ENCODE measurements around the gene GPR137C. TPM values are rescaled to one million over a fixed set of nuclear protein-coding genes. Genes with fewer than 3 reads are reported as not detected.

Gene GPR137C
- polyA plus RNA-seq, 1 donor (not counting 4 experiments of a cell fraction or from before 2014, with no cell fraction given) = 0.05 TPM

DNA sequence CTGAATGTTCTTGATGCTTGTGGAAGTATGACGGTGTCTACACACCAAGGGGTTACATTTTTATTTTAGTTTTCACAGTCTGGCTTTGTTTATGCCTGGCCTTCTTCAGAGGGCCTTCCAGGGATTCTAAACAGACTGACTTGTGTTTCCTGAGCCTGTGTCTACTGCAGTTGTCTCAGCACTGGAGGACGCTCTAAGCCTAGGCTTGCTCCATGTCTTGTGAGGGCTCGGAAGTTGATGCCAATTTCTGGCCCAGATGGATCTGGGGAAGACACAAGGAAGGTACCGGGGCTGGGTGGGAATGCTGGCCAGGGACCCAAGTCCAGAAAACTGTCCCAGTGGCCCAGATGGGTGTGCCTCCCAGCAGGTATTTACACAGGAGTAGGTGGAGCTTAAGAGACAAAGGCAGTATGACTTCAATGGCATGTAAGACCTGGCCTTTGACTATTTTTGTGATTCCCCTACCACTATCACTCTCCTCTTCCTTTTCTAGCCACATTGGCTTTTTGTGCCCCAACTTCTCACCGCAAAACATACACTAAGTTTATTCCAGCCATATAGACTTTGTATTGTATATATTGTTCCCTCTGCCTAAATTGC lies 56.9 kb downstream of the GPR137C start:
- FAIRE-seq (no peak), DNase-seq (ENCODE audit: low read depth, low spot score) (no peak)
- Histone ChIP-seq H4K20me1 (ENCODE audit: control insufficient read depth, extremely low read depth, insufficient read depth, low read length) (no peaks in the 10 kb centered on the region), H2AFZ (ENCODE audit: control insufficient read depth, low read length) (no peak overlapping the region), H3K36me3 (ENCODE audit: control insufficient read depth in 2 of 2, extremely low read depth in 1 of 2, insufficient read depth in 2 of 2, low read length in 2 of 2) (no peaks in the 10 kb centered on the region), H3K27ac (ENCODE audit: control insufficient read depth, insufficient read depth, low read length) (no peak overlapping the region), H3K79me2 (ENCODE audit: control insufficient read depth, insufficient read depth, low read length) (no peaks in the 10 kb centered on the region), H3K4me3 (ENCODE audit: control insufficient read depth in 2 of 3, extremely low read depth in 1 of 3, insufficient read depth in 2 of 3, low read depth in 1 of 3, low read length in 3 of 3) (no peak overlapping the region), H3K9me1 (ENCODE audit: control insufficient read depth, extremely low read depth, insufficient read depth, low read length) (no peaks in the 10 kb centered on the region), H3K9ac (ENCODE audit: control insufficient read depth, extremely low read depth, insufficient read depth, low read length) (no peak overlapping the region), H3K4me2 (ENCODE audit: control insufficient read depth, extremely low read depth, insufficient read depth, low read depth, low read length) (no peak overlapping the region), H3K27me3 (ENCODE audit: control insufficient read depth, extremely low read depth, insufficient read depth, low read length) (no peaks in the 10 kb centered on the region), H3K9me3 (ENCODE audit: control insufficient read depth, low read depth, low read length) (no peaks in the 10 kb centered on the region), H3K4me1 (ENCODE audit: control insufficient read depth, extremely low read depth, insufficient read depth, low read length) (no peaks in the 10 kb centered on the region)
- dilution Hi-C loops (cut with MboI; ENCODE audit: extremely low pct_ligation_motif_present, low sequenced_read_pairs) = no loop called here
- TF ChIP-seq EZH2 (IDR thresholded peaks at IDR 0.05; ENCODE audit: low read length) (no peak), CTCF (optimal IDR thresholded peaks at IDR 0.05 in 1 of 3, IDR thresholded peaks at IDR 0.05 in 1 of 3, conservative IDR thresholded peaks at IDR 0.05 in 1 of 3; ENCODE audit: extremely low read depth in 1 of 3, insufficient read depth in 2 of 3, low read length in 3 of 3) (no peak)

GRCh38 chr14:52610187-52610586 lies 57.6 kb downstream of the GPR137C start:
- no peak for FAIRE-seq
- H2AFZ ChIP-seq (ENCODE audit: control insufficient read depth, low read length) = no peak overlapping the region
- dilution Hi-C loops (cut with MboI; ENCODE audit: extremely low pct_ligation_motif_present, low sequenced_read_pairs) = no loop called here
- no peaks in the 10 kb centered on the region for H3K27me3 ChIP-seq (ENCODE audit: control insufficient read depth, extremely low read depth, insufficient read depth, low read length)
- H3K4me3 ChIP-seq (ENCODE audit: control insufficient read depth in 2 of 3, extremely low read depth in 1 of 3, insufficient read depth in 2 of 3, low read depth in 1 of 3, low read length in 3 of 3) = no peak overlapping the region
- H3K79me2 ChIP-seq (ENCODE audit: control insufficient read depth, insufficient read depth, low read length) = no peaks in the 10 kb centered on the region
- H4K20me1 ChIP-seq (ENCODE audit: control insufficient read depth, extremely low read depth, insufficient read depth, low read length) = no peaks in the 10 kb centered on the region
- no peak for DNase-seq (ENCODE audit: low read depth, low spot score)
- H3K27ac ChIP-seq (ENCODE audit: control insufficient read depth, insufficient read depth, low read length) = no peak overlapping the region
- no peaks in the 10 kb centered on the region for H3K36me3 ChIP-seq (ENCODE audit: control insufficient read depth in 2 of 2, extremely low read depth in 1 of 2, insufficient read depth in 2 of 2, low read length in 2 of 2)
- H3K9ac ChIP-seq (ENCODE audit: control insufficient read depth, extremely low read depth, insufficient read depth, low read length) = no peak overlapping the region
- no peaks in the 10 kb centered on the region for H3K9me1 ChIP-seq (ENCODE audit: control insufficient read depth, extremely low read depth, insufficient read depth, low read length)
- no peaks in the 10 kb centered on the region for H3K4me1 ChIP-seq (ENCODE audit: control insufficient read depth, extremely low read depth, insufficient read depth, low read length)
- no peaks in the 10 kb centered on the region for H3K9me3 ChIP-seq (ENCODE audit: control insufficient read depth, low read depth, low read length)
- TF ChIP-seq EZH2 (IDR thresholded peaks at IDR 0.05; ENCODE audit: low read length) = no peak
- no peak for TF ChIP-seq CTCF (optimal IDR thresholded peaks at IDR 0.05 in 1 of 3, IDR thresholded peaks at IDR 0.05 in 1 of 3, conservative IDR thresholded peaks at IDR 0.05 in 1 of 3; ENCODE audit: extremely low read depth in 1 of 3, insufficient read depth in 2 of 3, low read length in 3 of 3)
- H3K4me2 ChIP-seq (ENCODE audit: control insufficient read depth, extremely low read depth, insufficient read depth, low read depth, low read length) = no peak overlapping the region

Measured in keratinocyte (primary cell).